Lung (tissue), 12 donors: ENCODE data around the gene SLC22A4. TPM values are rescaled to one million over a fixed set of nuclear protein-coding genes. Genes with fewer than 3 reads are reported as not detected.
A peak's percentile ranks its signal among the peaks of the same experiment; 100 is the strongest.

Source experiments
- ATAC-seq: fragments of 200-7000 bp; cut with Tn5 transposase; one replicate; pipeline ENCODE4 v1.9.1; 2020; ENCODE audit warnings: moderate number of reproducible peaks; ENCODE audit not compliant: insufficient read depth, low FRiP score
- DNase-seq, 3 donors: peaks; one replicate each; pipeline ENCODE4 v3.0.0-alpha.2; 2013 to 2017
- H3K27ac ChIP-seq, 2 donors: one replicate each; pipeline ENCODE4 v1.5.1; 2013; ENCODE audit warnings: mild to moderate bottlenecking in 2 of 2, moderate library complexity in 2 of 2, control low read depth in 1 of 2, inconsistent platforms in 1 of 2, low read depth in 1 of 2, low read length in 1 of 2
- H3K27me3 ChIP-seq, 3 donors: one replicate each; pipeline ENCODE4 v1.5.1; 2013; ENCODE audit warnings: low read length in 2 of 3; ENCODE audit not compliant: control insufficient read depth in 3 of 3, insufficient read depth in 3 of 3
- H3K36me3 ChIP-seq, 4 donors: one replicate each; pipeline ENCODE4 v1.5.1; 2013; ENCODE audit warnings: low read length in 4 of 4, mild to moderate bottlenecking in 1 of 4, moderate library complexity in 1 of 4; ENCODE audit not compliant: control insufficient read depth in 4 of 4, insufficient read depth in 4 of 4
- H3K4me1 ChIP-seq, 5 donors: one replicate each; pipeline ENCODE4 v1.5.1; 2013; ENCODE audit warnings: low read length in 5 of 5, mild to moderate bottlenecking in 2 of 5, moderate library complexity in 1 of 5; ENCODE audit not compliant: control insufficient read depth in 5 of 5, insufficient read depth in 5 of 5
- H3K4me3 ChIP-seq: one replicate; pipeline ENCODE4 v1.5.1; 2013; ENCODE audit warnings: mild to moderate bottlenecking, control low read depth, moderate library complexity
- H3K9ac ChIP-seq, 2 donors: one replicate each; pipeline ENCODE4 v1.5.1; 2013; ENCODE audit warnings: low read length in 2 of 2, control low read depth in 1 of 2; ENCODE audit not compliant: insufficient read depth in 1 of 2
- H3K9me3 ChIP-seq, 4 donors: one replicate each; pipeline ENCODE4 v1.5.1; 2013; ENCODE audit warnings: low read length in 3 of 4, mild to moderate bottlenecking in 1 of 4, moderate library complexity in 1 of 4; ENCODE audit not compliant: control insufficient read depth in 4 of 4, insufficient read depth in 3 of 4
- WGBS, 2 donors: extraction: QIAGEN DNeasy Blood & Tissue Kit; methylation state at CpG; one replicate each; pipeline ENCODE4 v1.1.7; 2013; 5-methylcytosine and 5-hydroxymethylcytosine counted together
- polyA plus RNA-seq, 2 donors: library from polyadenylated mRNA; stranded (reverse); fragments of 200-250 nt; gene quantifications; one replicate each; pipeline ENCODE4 v1.2.1, GENCODE V29; 2013
- total RNA-seq, 2 donors: library from RNA; depleted of rRNA in 1 of 2; stranded (reverse); fragments of >200 nt in 1 of 2; gene quantifications; one replicate each; pipeline ENCODE4 v1.2.1, GENCODE V29; 2014 to 2021
- TF ChIP-seq, protein P1 (sequence below): IDR thresholded peaks from 2 replicates; pipeline ENCODE4 v1.5.1; 2012; ENCODE audit warnings: mild to moderate bottlenecking; ENCODE audit errors: control extremely low read depth, extremely low read depth
- donor health status: control.
- donor health status: control.
- donor health status: Bipolar disorder and iron deficiency.
- donor health status: healthy.
- donor health status: DM: yes; HTN: yes; CAD: no.

The SLC22A4 gene
- total and polyA plus RNA-seq, 4 donors: 3.6 to 18.1 (median 13.3) TPM

DNA sequence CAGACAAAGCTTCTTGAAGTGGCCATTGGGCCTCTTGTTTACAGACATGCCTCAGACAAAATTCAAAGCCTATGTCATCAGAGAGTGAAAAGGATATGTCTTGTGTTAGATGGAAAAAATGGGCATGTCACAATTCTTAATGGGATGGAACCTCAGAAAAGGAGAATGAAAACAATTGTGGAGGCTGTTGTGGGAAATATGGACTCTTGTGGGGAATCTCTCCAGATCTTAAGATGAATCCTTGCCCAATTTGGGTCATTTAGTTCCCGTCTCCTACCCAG, 94.8 kb downstream of the SLC22A4 start:
- peak overlapping the region; percentile 56 to 83 for H3K27ac ChIP-seq
- no peaks in the 10 kb centered on the region for H3K9me3 ChIP-seq
- peaks cover 7 to 17% (median 11%) of the 10 kb centered on the region in 4 donors for H3K36me3 ChIP-seq
- no peak overlapping the region for H3K9ac ChIP-seq
- no peak overlapping the region for H3K4me3 ChIP-seq
- DNase-seq: no peak
- TF ChIP-seq, protein P1, sequence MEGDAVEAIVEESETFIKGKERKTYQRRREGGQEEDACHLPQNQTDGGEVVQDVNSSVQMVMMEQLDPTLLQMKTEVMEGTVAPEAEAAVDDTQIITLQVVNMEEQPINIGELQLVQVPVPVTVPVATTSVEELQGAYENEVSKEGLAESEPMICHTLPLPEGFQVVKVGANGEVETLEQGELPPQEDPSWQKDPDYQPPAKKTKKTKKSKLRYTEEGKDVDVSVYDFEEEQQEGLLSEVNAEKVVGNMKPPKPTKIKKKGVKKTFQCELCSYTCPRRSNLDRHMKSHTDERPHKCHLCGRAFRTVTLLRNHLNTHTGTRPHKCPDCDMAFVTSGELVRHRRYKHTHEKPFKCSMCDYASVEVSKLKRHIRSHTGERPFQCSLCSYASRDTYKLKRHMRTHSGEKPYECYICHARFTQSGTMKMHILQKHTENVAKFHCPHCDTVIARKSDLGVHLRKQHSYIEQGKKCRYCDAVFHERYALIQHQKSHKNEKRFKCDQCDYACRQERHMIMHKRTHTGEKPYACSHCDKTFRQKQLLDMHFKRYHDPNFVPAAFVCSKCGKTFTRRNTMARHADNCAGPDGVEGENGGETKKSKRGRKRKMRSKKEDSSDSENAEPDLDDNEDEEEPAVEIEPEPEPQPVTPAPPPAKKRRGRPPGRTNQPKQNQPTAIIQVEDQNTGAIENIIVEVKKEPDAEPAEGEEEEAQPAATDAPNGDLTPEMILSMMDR: no peak
- H3K27me3 ChIP-seq: no peaks in the 10 kb centered on the region
- WGBS, 2 donors: 95 to 98% methylated on average over 1 of the region's 1 CpG
- peaks cover 6 to 23% (median 15%) of the 10 kb centered on the region in 5 donors for H3K4me1 ChIP-seq
- ATAC-seq: no peak

DNA sequence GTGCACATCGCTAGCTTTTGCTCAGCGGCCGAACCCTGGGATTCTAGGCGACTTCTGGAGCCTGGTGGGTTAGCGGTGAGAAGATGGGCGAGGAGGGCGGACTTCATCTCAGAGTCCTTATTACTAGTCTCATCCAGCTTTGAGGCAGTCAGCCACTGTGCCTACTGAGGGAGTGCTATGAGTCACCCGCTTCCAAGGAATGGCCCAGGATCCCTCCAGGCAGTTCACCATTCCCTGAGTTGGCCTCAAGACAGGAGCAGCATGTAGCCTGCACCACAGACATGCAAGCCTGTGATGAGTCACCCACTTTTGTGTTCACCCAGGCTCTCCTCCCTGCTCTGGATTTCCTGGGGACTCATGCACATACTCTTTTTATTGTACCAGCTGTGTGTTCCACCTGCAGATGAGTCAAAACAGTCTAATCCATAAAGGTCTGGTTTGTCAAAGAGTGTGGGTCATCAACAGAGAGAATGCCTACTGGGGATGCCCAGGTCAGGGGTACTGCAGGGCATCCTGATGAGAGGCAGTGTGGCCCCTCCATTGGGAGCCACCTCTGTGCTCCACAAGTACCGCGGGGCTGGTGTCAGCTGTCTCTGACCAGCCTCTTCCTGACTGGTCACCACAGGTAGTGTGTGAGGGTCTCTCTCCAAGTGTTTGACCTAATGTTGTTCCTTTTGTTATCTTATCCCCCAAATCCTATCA, 95.5 kb downstream of the SLC22A4 start:
- Histone ChIP-seq H3K9ac (no peak overlapping the region), H3K27ac (peak overlapping the region; percentile 65 to 71), H3K9me3 (no peaks in the 10 kb centered on the region), H3K36me3 (peaks cover 8 to 22% (median 10%) of the 10 kb centered on the region in 4 donors), H3K27me3 (no peaks in the 10 kb centered on the region), H3K4me3 (no peak overlapping the region), H3K4me1 (peaks cover 6 to 23% (median 15%) of the 10 kb centered on the region in 5 donors)
- 96 to 98% methylated on average over 10 of the region's 10 CpGs for WGBS, 2 donors
- TF ChIP-seq, protein P1: no peak
- DNase-seq (no peak), ATAC-seq (no peak)

DNA sequence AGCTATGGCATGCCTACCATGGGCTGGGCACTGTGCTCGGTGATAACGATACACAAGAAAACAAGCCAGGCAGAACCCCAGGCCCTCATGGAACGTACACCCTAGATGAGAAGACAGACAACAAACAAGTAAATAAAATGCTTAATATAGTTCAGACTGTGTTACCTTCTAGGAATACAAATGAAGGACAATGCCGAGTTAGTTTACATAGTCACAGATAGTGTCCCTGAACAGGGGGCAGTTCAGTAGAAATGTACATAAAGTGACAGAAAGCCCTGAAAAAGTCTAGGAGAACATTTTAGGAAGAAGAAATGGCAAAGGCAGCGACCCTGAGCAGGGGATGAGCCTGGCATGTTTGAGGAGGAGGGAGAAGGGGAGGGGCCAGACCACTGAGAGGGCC, 97.1 kb downstream of the SLC22A4 start:
- no peak for DNase-seq
- WGBS, 2 donors: 67 to 79% methylated on average over 5 of the region's 5 CpGs
- Histone ChIP-seq H3K4me3 (no peak overlapping the region), H3K4me1 (peaks cover 6 to 21% (median 11%) of the 10 kb centered on the region in 5 donors), H3K27ac (no peak overlapping the region), H3K36me3 (peaks cover 11 to 27% (median 14%) of the 10 kb centered on the region in 4 donors), H3K9me3 (no peaks in the 10 kb centered on the region), H3K27me3 (no peaks in the 10 kb centered on the region), H3K9ac (no peak overlapping the region)
- no peak for ATAC-seq
- TF ChIP-seq, protein P1: no peak

DNA sequence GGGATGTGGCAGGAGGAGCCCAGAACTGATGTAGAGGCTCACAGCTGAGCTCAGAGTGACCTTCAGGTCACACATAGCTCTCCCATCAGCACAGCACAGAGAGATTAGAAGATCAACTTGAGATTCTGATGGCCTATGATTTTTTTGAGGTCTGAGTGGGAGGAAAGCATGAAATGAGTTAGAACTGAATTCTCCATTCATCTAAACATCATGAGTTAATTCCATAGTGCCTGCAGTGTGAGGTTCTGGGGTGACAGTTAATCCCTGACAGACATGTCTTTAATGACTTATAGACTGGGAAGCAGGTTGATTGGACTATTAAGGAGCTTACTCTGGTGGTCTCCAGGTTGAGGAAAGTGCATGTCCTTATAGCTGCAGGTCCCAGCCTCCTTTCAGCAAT, 97.7 kb downstream of the SLC22A4 start:
- TF ChIP-seq, protein P1: no peak
- peaks cover 6 to 17% (median 9%) of the 10 kb centered on the region in 5 donors for H3K4me1 ChIP-seq
- no peak overlapping the region for H3K4me3 ChIP-seq
- no peak overlapping the region for H3K9ac ChIP-seq
- DNase-seq (no peak), ATAC-seq (no peak)
- no peaks in the 10 kb centered on the region for H3K27me3 ChIP-seq
- H3K36me3 ChIP-seq: peaks cover 8 to 27% (median 15%) of the 10 kb centered on the region in 4 donors
- no peak overlapping the region for H3K27ac ChIP-seq
- no peaks in the 10 kb centered on the region for H3K9me3 ChIP-seq
